K562 (cell line): ENCODE measurements around the gene SIGLEC11. TPM values are rescaled to one million over a fixed set of nuclear protein-coding genes. Genes with fewer than 3 reads are reported as not detected.

Experiments
- ARNT ChIP-seq, 2 experiments: fragments of 450-650 bp; IDR thresholded peaks; 2 replicates each; pipeline ENCODE4 v1.6.1; 2016; ENCODE audit warnings: mild to moderate bottlenecking in 1 of 2
- BCL6 ChIP-seq: fragments of 250-450 bp; sonication (Bioruptor Pico); IDR thresholded peaks from 2 replicates; pipeline ENCODE4 v1.4.0; 2020
- KAT2B ChIP-seq: IDR thresholded peaks from one replicate; pipeline ENCODE4 v1.6.1; 2012; ENCODE audit warnings: low read depth, mild to moderate bottlenecking, control low read depth, inconsistent platforms, low read length, moderate library complexity
- RFX5 ChIP-seq: IDR thresholded peaks from 2 replicates; pipeline ENCODE4 v1.6.1; 2011; ENCODE audit warnings: low read depth, mild to moderate bottlenecking, improper control_type of control experiment, low read length
- SPI1 ChIP-seq: IDR thresholded peaks from 2 replicates; pipeline ENCODE4 v1.6.1; 2011; ENCODE audit warnings: low read depth, low read length, control low read depth, borderline replicate concordance
- SRSF7 ChIP-seq: fragments of 200-400 bp; formaldehyde crosslinking; optimal IDR thresholded peaks from 2 replicates; pipeline ENCODE3; 2017; ENCODE audit warnings: mild to moderate bottlenecking, low read depth, low read length
- XRCC3 ChIP-seq: fragments of 450-650 bp; IDR thresholded peaks from 2 replicates; pipeline ENCODE4 v1.6.1; 2017; ENCODE audit warnings: mild to moderate bottlenecking, moderate library complexity
- ZNF3 ChIP-seq: fragments of 250-450 bp; sonication (Bioruptor Pico); IDR thresholded peaks from 2 replicates; pipeline ENCODE4 v1.5.0; 2021; ENCODE audit warnings: mild to moderate bottlenecking, moderate library complexity
- ZSCAN29 ChIP-seq: fragments of 450-650 bp; IDR thresholded peaks from 2 replicates; pipeline ENCODE4 v1.6.1; 2017
- polyA plus RNA-seq, 8 experiments: library from polyadenylated mRNA; depleted of rRNA in 4 of 8; stranded (reverse) in 5 of 8; unstranded in 3 of 8; fragments of >200 nt; fragmentation: Nextera tagmentation in 2 of 8; fragmentation: Illumina TruSeq in 1 of 8; extraction: Ambion mirVana in 2 of 8; extraction: Trizol in 1 of 8; gene quantifications; 2 replicates each; pipeline versions ENCODE4 v1.2.1 to v1.2.3, GENCODE V29; 2011 to 2014; ENCODE audit warnings: inconsistent platforms in 1 of 8, missing spikeins in 1 of 8
- total RNA-seq, 7 experiments: library from RNA; depleted of rRNA in 6 of 7; stranded (reverse); fragments of >200 nt in 6 of 7; fragmentation: Illumina TruSeq in 2 of 7; extraction: Trizol in 2 of 7; gene quantifications; 2 replicates each; pipeline versions ENCODE4 v1.2.1 to v1.2.3, GENCODE V29; 2011 to 2021; ENCODE audit warnings: low replicate concordance in 1 of 7
- TF ChIP-seq, protein P1 (sequence below): IDR thresholded peaks from 2 replicates; pipeline ENCODE4 v1.6.1; 2011; ENCODE audit warnings: borderline replicate concordance, low read depth, mild to moderate bottlenecking, moderate library complexity, low read length; ENCODE audit not compliant: insufficient read depth, poor library complexity, severe bottlenecking
- TF ChIP-seq, protein P2 (sequence below): sonication (generic); formaldehyde crosslinking; IDR thresholded peaks from 2 replicates; pipeline ENCODE4 v1.5.0; 2020; ENCODE audit warnings: missing genetic modification reagents
- TF ChIP-seq, protein P3 (sequence below): sonication (generic); formaldehyde crosslinking; IDR thresholded peaks from 2 replicates; pipeline ENCODE4 v1.4.0; 2020; ENCODE audit warnings: mild to moderate bottlenecking, missing genetic modification reagents
- TF ChIP-seq, protein P4 (sequence below): fragments of 250-450 bp; sonication (Bioruptor Pico); IDR thresholded peaks from 2 replicates; pipeline ENCODE4 v1.5.0; 2022; ENCODE audit warnings: mild to moderate bottlenecking
- TF ChIP-seq, protein P5 (sequence below): fragments of 200-400 bp; formaldehyde crosslinking; IDR thresholded peaks from 2 replicates; pipeline ENCODE4 v1.6.1; 2017; ENCODE audit warnings: mild to moderate bottlenecking, low read depth, low read length, moderate library complexity
- TF ChIP-seq, protein P6 (sequence below): fragments of 450-650 bp; IDR thresholded peaks from 2 replicates; pipeline ENCODE4 v1.6.1; 2016
- TF ChIP-seq, protein P7 (sequence below): sonication (generic); formaldehyde crosslinking; IDR thresholded peaks from 2 replicates; pipeline ENCODE4 v1.9.0; 2022; ENCODE audit warnings: mild to moderate bottlenecking, missing genetic modification reagents
- TF ChIP-seq, protein P8 (sequence below): fragments of 450-650 bp; IDR thresholded peaks from 2 replicates; pipeline ENCODE4 v1.6.1; 2016; ENCODE audit warnings: low read depth, mild to moderate bottlenecking, moderate library complexity

The SIGLEC11 gene
- total and polyA plus RNA-seq, 9 of the 15 experiments (the other 6 are each of a cell fraction or from before 2014, with no cell fraction given) = not detected

DNA sequence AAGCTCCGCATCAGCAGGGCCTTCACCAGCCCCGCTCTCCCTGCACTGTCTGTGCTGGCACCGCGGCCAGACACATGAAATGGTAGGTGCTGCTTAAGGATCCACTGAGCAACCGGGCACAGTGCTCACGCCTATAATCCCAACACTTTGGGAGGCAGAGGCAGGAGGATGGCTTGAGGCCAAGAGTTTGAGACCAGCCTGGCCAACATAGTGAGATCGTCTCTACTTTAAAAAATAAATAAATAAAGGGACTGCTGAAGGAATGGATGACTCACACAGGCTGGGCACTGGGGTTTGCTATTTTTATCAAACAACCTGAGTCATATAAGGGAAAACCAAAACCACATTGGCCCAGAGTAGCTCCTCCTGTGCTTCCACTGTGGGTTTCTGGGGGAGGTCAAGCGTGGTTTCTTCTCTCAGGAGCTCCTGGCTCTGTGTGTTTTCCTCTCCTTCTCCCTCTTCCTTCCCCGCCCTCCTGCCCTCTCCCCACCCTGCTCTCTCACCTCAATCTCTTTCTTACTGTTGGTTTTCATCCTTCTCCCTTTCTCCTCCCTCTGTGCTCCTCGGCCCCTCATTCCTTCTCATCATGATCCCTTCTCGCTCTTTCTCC lies 42.9 kb upstream of the SIGLEC11 start (continued):
- TF ChIP-seq, protein P1, sequence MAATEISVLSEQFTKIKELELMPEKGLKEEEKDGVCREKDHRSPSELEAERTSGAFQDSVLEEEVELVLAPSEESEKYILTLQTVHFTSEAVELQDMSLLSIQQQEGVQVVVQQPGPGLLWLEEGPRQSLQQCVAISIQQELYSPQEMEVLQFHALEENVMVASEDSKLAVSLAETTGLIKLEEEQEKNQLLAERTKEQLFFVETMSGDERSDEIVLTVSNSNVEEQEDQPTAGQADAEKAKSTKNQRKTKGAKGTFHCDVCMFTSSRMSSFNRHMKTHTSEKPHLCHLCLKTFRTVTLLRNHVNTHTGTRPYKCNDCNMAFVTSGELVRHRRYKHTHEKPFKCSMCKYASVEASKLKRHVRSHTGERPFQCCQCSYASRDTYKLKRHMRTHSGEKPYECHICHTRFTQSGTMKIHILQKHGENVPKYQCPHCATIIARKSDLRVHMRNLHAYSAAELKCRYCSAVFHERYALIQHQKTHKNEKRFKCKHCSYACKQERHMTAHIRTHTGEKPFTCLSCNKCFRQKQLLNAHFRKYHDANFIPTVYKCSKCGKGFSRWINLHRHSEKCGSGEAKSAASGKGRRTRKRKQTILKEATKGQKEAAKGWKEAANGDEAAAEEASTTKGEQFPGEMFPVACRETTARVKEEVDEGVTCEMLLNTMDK = no peak
- TF ChIP-seq XRCC3 (no peak), ZSCAN29 (no peak), SRSF7 (no peak), RFX5 (no peak), SPI1 (no peak), ARNT (IDR thresholded peaks at IDR 0.05) (no peak), KAT2B (no peak), BCL6 (no peak), ZNF3 (CRISPR knock-in tag) (no peak)
- TF ChIP-seq, protein P2, sequence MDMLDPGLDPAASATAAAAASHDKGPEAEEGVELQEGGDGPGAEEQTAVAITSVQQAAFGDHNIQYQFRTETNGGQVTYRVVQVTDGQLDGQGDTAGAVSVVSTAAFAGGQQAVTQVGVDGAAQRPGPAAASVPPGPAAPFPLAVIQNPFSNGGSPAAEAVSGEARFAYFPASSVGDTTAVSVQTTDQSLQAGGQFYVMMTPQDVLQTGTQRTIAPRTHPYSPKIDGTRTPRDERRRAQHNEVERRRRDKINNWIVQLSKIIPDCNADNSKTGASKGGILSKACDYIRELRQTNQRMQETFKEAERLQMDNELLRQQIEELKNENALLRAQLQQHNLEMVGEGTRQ (CRISPR knock-in tag) = no peak
- TF ChIP-seq, protein P3, sequence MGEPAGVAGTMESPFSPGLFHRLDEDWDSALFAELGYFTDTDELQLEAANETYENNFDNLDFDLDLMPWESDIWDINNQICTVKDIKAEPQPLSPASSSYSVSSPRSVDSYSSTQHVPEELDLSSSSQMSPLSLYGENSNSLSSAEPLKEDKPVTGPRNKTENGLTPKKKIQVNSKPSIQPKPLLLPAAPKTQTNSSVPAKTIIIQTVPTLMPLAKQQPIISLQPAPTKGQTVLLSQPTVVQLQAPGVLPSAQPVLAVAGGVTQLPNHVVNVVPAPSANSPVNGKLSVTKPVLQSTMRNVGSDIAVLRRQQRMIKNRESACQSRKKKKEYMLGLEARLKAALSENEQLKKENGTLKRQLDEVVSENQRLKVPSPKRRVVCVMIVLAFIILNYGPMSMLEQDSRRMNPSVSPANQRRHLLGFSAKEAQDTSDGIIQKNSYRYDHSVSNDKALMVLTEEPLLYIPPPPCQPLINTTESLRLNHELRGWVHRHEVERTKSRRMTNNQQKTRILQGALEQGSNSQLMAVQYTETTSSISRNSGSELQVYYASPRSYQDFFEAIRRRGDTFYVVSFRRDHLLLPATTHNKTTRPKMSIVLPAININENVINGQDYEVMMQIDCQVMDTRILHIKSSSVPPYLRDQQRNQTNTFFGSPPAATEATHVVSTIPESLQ = no peak
- TF ChIP-seq, protein P4, sequence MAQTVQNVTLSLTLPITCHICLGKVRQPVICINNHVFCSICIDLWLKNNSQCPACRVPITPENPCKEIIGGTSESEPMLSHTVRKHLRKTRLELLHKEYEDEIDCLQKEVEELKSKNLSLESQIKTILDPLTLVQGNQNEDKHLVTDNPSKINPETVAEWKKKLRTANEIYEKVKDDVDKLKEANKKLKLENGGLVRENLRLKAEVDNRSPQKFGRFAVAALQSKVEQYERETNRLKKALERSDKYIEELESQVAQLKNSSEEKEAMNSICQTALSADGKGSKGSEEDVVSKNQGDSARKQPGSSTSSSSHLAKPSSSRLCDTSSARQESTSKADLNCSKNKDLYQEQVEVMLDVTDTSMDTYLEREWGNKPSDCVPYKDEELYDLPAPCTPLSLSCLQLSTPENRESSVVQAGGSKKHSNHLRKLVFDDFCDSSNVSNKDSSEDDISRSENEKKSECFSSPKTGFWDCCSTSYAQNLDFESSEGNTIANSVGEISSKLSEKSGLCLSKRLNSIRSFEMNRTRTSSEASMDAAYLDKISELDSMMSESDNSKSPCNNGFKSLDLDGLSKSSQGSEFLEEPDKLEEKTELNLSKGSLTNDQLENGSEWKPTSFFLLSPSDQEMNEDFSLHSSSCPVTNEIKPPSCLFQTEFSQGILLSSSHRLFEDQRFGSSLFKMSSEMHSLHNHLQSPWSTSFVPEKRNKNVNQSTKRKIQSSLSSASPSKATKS (CRISPR knock-in tag) = no peak
- TF ChIP-seq, protein P5, sequence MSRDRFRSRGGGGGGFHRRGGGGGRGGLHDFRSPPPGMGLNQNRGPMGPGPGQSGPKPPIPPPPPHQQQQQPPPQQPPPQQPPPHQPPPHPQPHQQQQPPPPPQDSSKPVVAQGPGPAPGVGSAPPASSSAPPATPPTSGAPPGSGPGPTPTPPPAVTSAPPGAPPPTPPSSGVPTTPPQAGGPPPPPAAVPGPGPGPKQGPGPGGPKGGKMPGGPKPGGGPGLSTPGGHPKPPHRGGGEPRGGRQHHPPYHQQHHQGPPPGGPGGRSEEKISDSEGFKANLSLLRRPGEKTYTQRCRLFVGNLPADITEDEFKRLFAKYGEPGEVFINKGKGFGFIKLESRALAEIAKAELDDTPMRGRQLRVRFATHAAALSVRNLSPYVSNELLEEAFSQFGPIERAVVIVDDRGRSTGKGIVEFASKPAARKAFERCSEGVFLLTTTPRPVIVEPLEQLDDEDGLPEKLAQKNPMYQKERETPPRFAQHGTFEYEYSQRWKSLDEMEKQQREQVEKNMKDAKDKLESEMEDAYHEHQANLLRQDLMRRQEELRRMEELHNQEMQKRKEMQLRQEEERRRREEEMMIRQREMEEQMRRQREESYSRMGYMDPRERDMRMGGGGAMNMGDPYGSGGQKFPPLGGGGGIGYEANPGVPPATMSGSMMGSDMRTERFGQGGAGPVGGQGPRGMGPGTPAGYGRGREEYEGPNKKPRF = no peak
- TF ChIP-seq, protein P6, sequence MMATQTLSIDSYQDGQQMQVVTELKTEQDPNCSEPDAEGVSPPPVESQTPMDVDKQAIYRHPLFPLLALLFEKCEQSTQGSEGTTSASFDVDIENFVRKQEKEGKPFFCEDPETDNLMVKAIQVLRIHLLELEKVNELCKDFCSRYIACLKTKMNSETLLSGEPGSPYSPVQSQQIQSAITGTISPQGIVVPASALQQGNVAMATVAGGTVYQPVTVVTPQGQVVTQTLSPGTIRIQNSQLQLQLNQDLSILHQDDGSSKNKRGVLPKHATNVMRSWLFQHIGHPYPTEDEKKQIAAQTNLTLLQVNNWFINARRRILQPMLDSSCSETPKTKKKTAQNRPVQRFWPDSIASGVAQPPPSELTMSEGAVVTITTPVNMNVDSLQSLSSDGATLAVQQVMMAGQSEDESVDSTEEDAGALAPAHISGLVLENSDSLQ = no peak
- TF ChIP-seq, protein P7, sequence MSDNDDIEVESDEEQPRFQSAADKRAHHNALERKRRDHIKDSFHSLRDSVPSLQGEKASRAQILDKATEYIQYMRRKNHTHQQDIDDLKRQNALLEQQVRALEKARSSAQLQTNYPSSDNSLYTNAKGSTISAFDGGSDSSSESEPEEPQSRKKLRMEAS (CRISPR knock-in tag) = no peak
- TF ChIP-seq, protein P8, sequence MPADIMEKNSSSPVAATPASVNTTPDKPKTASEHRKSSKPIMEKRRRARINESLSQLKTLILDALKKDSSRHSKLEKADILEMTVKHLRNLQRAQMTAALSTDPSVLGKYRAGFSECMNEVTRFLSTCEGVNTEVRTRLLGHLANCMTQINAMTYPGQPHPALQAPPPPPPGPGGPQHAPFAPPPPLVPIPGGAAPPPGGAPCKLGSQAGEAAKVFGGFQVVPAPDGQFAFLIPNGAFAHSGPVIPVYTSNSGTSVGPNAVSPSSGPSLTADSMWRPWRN = no peak
